ENCODE data around the gene PHF24. TPM values are rescaled to one million over a fixed set of nuclear protein-coding genes. Genes with fewer than 3 reads are reported as not detected.

Gene PHF24
- total and polyA plus RNA-seq, 2 of the 13 experiments (the other 11 are each of a cell fraction or from before 2014, with no cell fraction given): 0.05 TPM; not detected in 1

- TF ChIP-seq MLXIP (CRISPR knock-in tag; IDR thresholded peaks at IDR 0.05; ENCODE audit: borderline replicate concordance): no peak
- no peak for TF ChIP-seq PCBP1 (IDR thresholded peaks at IDR 0.05; ENCODE audit: borderline replicate concordance, low read depth, low read length)
- no peak for TF ChIP-seq ZNF615 (CRISPR knock-in tag; IDR thresholded peaks at IDR 0.05; ENCODE audit: borderline replicate concordance)
- no peak for TF ChIP-seq HOXA7 (CRISPR knock-in tag; IDR thresholded peaks at IDR 0.05)
- TF ChIP-seq ZBTB38 (CRISPR knock-in tag; IDR thresholded peaks at IDR 0.05): no peak
- no peak for TF ChIP-seq ZNF576 (CRISPR knock-in tag; IDR thresholded peaks at IDR 0.05)
- TF ChIP-seq ZNF746 (CRISPR knock-in tag; IDR thresholded peaks at IDR 0.05): no peak
- no peak for TF ChIP-seq ZBTB1 (CRISPR knock-in tag; IDR thresholded peaks at IDR 0.05; ENCODE audit: borderline replicate concordance)
- TF ChIP-seq KLF16 (CRISPR knock-in tag; IDR thresholded peaks at IDR 0.05): no peak
These were observed 25.1 kb downstream of the PHF24 start (continued) for GRCh38 chr9:34983209-34983608.

GRCh38 chr9:34984049-34984448 lies 26.0 kb downstream of the PHF24 start:
- Histone ChIP-seq H3K79me2 (ENCODE audit: insufficient read depth, low read length) (no peaks in the 10 kb centered on the region), H3K27me3 (ENCODE audit: control insufficient read depth in 1 of 2, insufficient read depth in 2 of 2, low read length in 2 of 2) (peaks cover 0 to 30% of the 10 kb centered on the region in 2 experiments; a peak in 4 of 5 replicates), H2AFZ (ENCODE audit: low read length) (no peak overlapping the region), H3K4me1 (ENCODE audit: insufficient read depth, low read length) (peaks cover 4% of the 10 kb centered on the region; the same call in 1 of the 2 replicates), H3K4me3 (replicated peaks in 1 of 3; ENCODE audit: insufficient read depth in 1 of 3, low read depth in 2 of 3, low read length in 3 of 3) (no peak overlapping the region), H3K4me2 (ENCODE audit: low read depth, low read length) (no peak overlapping the region), H4K20me1 (ENCODE audit: insufficient read depth, low read length) (no peaks in the 10 kb centered on the region), H3K36me3 (replicated peaks in 1 of 2; ENCODE audit: control insufficient read depth in 1 of 2, insufficient read depth in 2 of 2, low read length in 2 of 2) (no peaks in the 10 kb centered on the region), H3K9me3 (ENCODE audit: low read length) (no peaks in the 10 kb centered on the region), H3K27ac (ENCODE audit: extremely low read length, insufficient read depth, low read length) (no peak overlapping the region), H3K9ac (ENCODE audit: insufficient read depth, low read depth, low read length) (no peak overlapping the region)
- ChIA-PET POLR2A (no interaction called here), CTCF (ENCODE audit: low intra/inter-chr PET ratio, low total read pairs) (interaction anchor here (2.0 kb wide), 1 partner anchor 84 kb away, joined by 11 read pairs; no protein-coding TSS in a partner anchor)
- WGBS (ENCODE audit: low lambda C conversion rate): 0% methylated on average over 1 of the region's 1 CpG
- DNase-seq (ENCODE audit: low spot score) (no peak), ATAC-seq (no peak; the same call in 2 of the 3 replicates), FAIRE-seq (no peak)
- BruUV-seq (replicated peaks): no TSS peak
- in situ Hi-C loops (cut with HindIII; ENCODE audit: extremely low pct_ligation_motif_present, low pct_unique_long_range_greater_than_20kb): no loop called here
- intact Hi-C loops (cut with micrococcal nuclease; ENCODE audit: unreplicated experiment): no loop called here
- no peak for TF ChIP-seq ZSCAN9 (CRISPR knock-in tag; IDR thresholded peaks at IDR 0.05; ENCODE audit: borderline replicate concordance)
- TF ChIP-seq SALL1 (CRISPR knock-in tag; IDR thresholded peaks at IDR 0.05): peak; percentile 39; the same call in 1 of the 2 replicates
- no peak for TF ChIP-seq ZNF737 (CRISPR knock-in tag; IDR thresholded peaks at IDR 0.05; ENCODE audit: borderline replicate concordance)
- TF ChIP-seq MIER2 (CRISPR knock-in tag; IDR thresholded peaks at IDR 0.05): peak; percentile 95
- TF ChIP-seq REST (IDR thresholded peaks at IDR 0.05; ENCODE audit: borderline replicate concordance in 1 of 2, low read depth in 1 of 2, low read length in 2 of 2): peak; percentile 83 to 95
